HepG2 (cell line): ENCODE measurements around the gene ITK. TPM values are rescaled to one million over a fixed set of nuclear protein-coding genes. Genes with fewer than 3 reads are reported as not detected.

Experiments
- ARNT ChIP-seq: fragments of 450-650 bp; IDR thresholded peaks from 2 replicates; pipeline ENCODE4 v1.6.1; 2017
- BORCS8-MEF2B ChIP-seq: sonication (generic); formaldehyde crosslinking; IDR thresholded peaks from 2 replicates; pipeline ENCODE4 v1.8.0; 2022; ENCODE audit warnings: mild to moderate bottlenecking, missing genetic modification reagents
- FOXK1 ChIP-seq: sonication (generic); formaldehyde crosslinking; IDR thresholded peaks from 2 replicates; pipeline ENCODE4 v1.4.0; 2020; ENCODE audit warnings: low read depth, missing genetic modification reagents, borderline replicate concordance
- GPBP1L1 ChIP-seq: sonication (generic); formaldehyde crosslinking; IDR thresholded peaks from 2 replicates; pipeline ENCODE4 v1.5.0; 2020; ENCODE audit warnings: mild to moderate bottlenecking, missing genetic modification reagents
- HCFC1 ChIP-seq: fragments of 150-350 bp; IDR thresholded peaks from 2 replicates; pipeline ENCODE4 v1.6.1; 2014; ENCODE audit warnings: low read depth, low read length
- HMGXB3 ChIP-seq: sonication (generic); formaldehyde crosslinking; IDR thresholded peaks from 2 replicates; pipeline ENCODE4 v1.4.0; 2020; ENCODE audit warnings: missing genetic modification reagents, borderline replicate concordance
- IRF2 ChIP-seq: IDR thresholded peaks from 2 replicates; pipeline ENCODE4 v1.6.1; 2018; ENCODE audit warnings: missing genetic modification reagents, missing compliant biosample characterization
- KDM5A ChIP-seq: fragments of 200-600 bp; sonication (generic); IDR thresholded peaks from 2 replicates; pipeline ENCODE4 v1.7.0; 2018; ENCODE audit warnings: antibody characterized with exemption, mild to moderate bottlenecking, low read length, borderline replicate concordance
- KLF11 ChIP-seq: IDR thresholded peaks from 2 replicates; pipeline ENCODE4 v1.6.1; 2016; ENCODE audit warnings: missing compliant biosample characterization
- MXD4 ChIP-seq: IDR thresholded peaks from 2 replicates; pipeline ENCODE4 v1.6.1; 2016; ENCODE audit warnings: mild to moderate bottlenecking, missing biosample characterization, missing genetic modification reagents
- TFAP4 ChIP-seq: sonication (generic); IDR thresholded peaks from 2 replicates; pipeline ENCODE4 v1.6.1; 2016; ENCODE audit warnings: low read depth, borderline replicate concordance
- ZFY ChIP-seq: sonication (generic); formaldehyde crosslinking; IDR thresholded peaks from 2 replicates; pipeline ENCODE4 v1.4.0; 2020; ENCODE audit warnings: missing genetic modification reagents
- ZNF446 ChIP-seq: sonication (generic); formaldehyde crosslinking; IDR thresholded peaks from 2 replicates; pipeline ENCODE4 v1.5.0; 2020; ENCODE audit warnings: mild to moderate bottlenecking, missing genetic modification reagents
- ZNF510 ChIP-seq: sonication (generic); formaldehyde crosslinking; IDR thresholded peaks from 2 replicates; pipeline ENCODE4 v1.4.0; 2020; ENCODE audit warnings: low read depth, mild to moderate bottlenecking, missing genetic modification reagents
- ZNF567 ChIP-seq: sonication (generic); formaldehyde crosslinking; IDR thresholded peaks from 2 replicates; pipeline ENCODE4 v1.8.1; 2023; ENCODE audit warnings: mild to moderate bottlenecking, missing genetic modification reagents, borderline replicate concordance
- ZNF687 ChIP-seq: sonication (generic); formaldehyde crosslinking; IDR thresholded peaks from 2 replicates; pipeline ENCODE4 v1.5.1; 2020; ENCODE audit warnings: mild to moderate bottlenecking, missing genetic modification reagents, moderate library complexity
- polyA plus RNA-seq, 8 experiments: library from polyadenylated mRNA; depleted of rRNA in 3 of 8; stranded (reverse) in 7 of 8; unstranded in 1 of 8; fragments of >200 nt; fragmentation: Illumina TruSeq in 4 of 8; extraction: Trizol in 4 of 8; gene quantifications; 2 replicates each; pipeline versions ENCODE4 v1.2.1 to v1.2.3, GENCODE V29; 2011 to 2016; ENCODE audit warnings: low read depth in 4 of 8, missing spikeins in 1 of 8, mixed read lengths in 1 of 8; ENCODE audit not compliant: insufficient read depth in 1 of 8
- total RNA-seq, 5 experiments: library from RNA; depleted of rRNA; stranded (reverse); fragments of >200 nt; fragmentation: Illumina TruSeq; extraction: Trizol; gene quantifications; 2 replicates each; pipeline ENCODE4 v1.2.3, GENCODE V29; 2016; ENCODE audit warnings: low read depth in 1 of 5

ITK gene
- total and polyA plus RNA-seq, 2 of the 13 experiments (the other 11 are each of a cell fraction or from before 2014, with no cell fraction given): 0.01 TPM; not detected in 1

GRCh38 chr5:157265714-157266285 lies 85.2 kb downstream of the ITK start, which contains the start of gene CYFIP2 (continued):
- TF ChIP-seq HMGXB3 (CRISPR knock-in tag) (no peak), TFAP4 (no peak), GPBP1L1 (no peak), ZNF446 (CRISPR knock-in tag) (no peak), FOXK1 (CRISPR knock-in tag) (no peak), ZFY (CRISPR knock-in tag) (no peak; the same call in 1 of the 2 replicates), IRF2 (CRISPR knock-in tag) (no peak), MXD4 (CRISPR knock-in tag) (0 out of 2 replicates have a peak, but pooled peaks have one; percentile 37), ZNF567 (CRISPR knock-in tag) (no peak), HCFC1 (no peak), BORCS8-MEF2B (CRISPR knock-in tag) (no peak), ZNF687 (CRISPR knock-in tag) (peak; percentile 62), KLF11 (CRISPR knock-in tag) (no peak), ARNT (no peak), KDM5A (no peak), ZNF510 (CRISPR knock-in tag) (no peak)
- TF ChIP-seq, all 625 proteins: peak for 45
